HG02571 (cell line): ENCODE results near the gene PRM2.

Experiments used
- ATAC-seq: cut with Tn5 transposase; IDR thresholded peaks from one replicate; pipeline ENCODE4 v1.9.1; 2021; ENCODE audit warnings: mild to moderate bottlenecking, moderate library complexity; ENCODE audit not compliant: unreplicated experiment

PRM2 gene

GRCh38 chr16:11232852-11233726 is 43.2 kb downstream of the PRM2 start:
- ATAC-seq, result no peak

- ATAC-seq, result no peak
Observed at GRCh38 chr16:11232302-11232851, 43.9 kb downstream of the PRM2 start.

- no peak for ATAC-seq
Observed at GRCh38 chr16:11231367-11231970, 44.8 kb downstream of the PRM2 start.

GRCh38 chr16:11229906-11230305 is 46.4 kb downstream of the PRM2 start:
- no peak for ATAC-seq

GRCh38 chr16:11229432-11229831 is 46.8 kb downstream of the PRM2 start:
- ATAC-seq, result no peak

GRCh38 chr16:11225677-11226549 is 50.4 kb downstream of the PRM2 start:
- no peak for ATAC-seq
